ENCODE measurements around the gene NDUFAF2. TPM values are rescaled to one million over a fixed set of nuclear protein-coding genes. Genes with fewer than 3 reads are reported as not detected.
A peak's percentile ranks its signal among the peaks of the same experiment; 100 is the strongest.
"Not testable (repeated sequence)": the region's sequence is repeated elsewhere in the genome, so short reads cannot be mapped to it uniquely, and the experiment has no call there.

NDUFAF2 gene
- total RNA-seq, 1 donor from 2014 or later = 46.0 TPM

GRCh38 chr5:61029456-61030162, 84.6 kb downstream of the NDUFAF2 start:
- H3K27me3 Mint-ChIP-seq (ENCODE audit: low read depth, unreplicated experiment) = no peaks in the 10 kb centered on the region
- no peak overlapping the region for H3K27ac Mint-ChIP-seq (ENCODE audit: unreplicated experiment)
- DNase-seq (ENCODE audit: low read depth) (no peak), FAIRE-seq (no peak)
- Histone ChIP-seq H3K4me3 (ENCODE audit: insufficient read depth, low read depth, low read length) (no peak overlapping the region), H3K9ac (ENCODE audit: low read length) (no peak overlapping the region), H3K79me2 (ENCODE audit: insufficient read depth, low read length) (peaks cover 4% of the 10 kb centered on the region), H3K27me3 (ENCODE audit: insufficient read depth, low read length) (no peaks in the 10 kb centered on the region), H4K20me1 (ENCODE audit: insufficient read depth, low read length) (no peaks in the 10 kb centered on the region), H3K4me2 (ENCODE audit: low read length) (peak overlapping the region; percentile 0), H3K36me3 (ENCODE audit: insufficient read depth, low read length) (no peaks in the 10 kb centered on the region), H3K27ac (ENCODE audit: low read depth, low read length) (peak overlapping the region; percentile 4), H3K4me1 (ENCODE audit: insufficient read depth, low read length) (no peaks in the 10 kb centered on the region), H3K9me3 (ENCODE audit: insufficient read depth, low read depth, low read length) (no peaks in the 10 kb centered on the region), H2AFZ (ENCODE audit: low read depth, low read length) (no peak overlapping the region)
- no peak overlapping the region for H3K4me3 Mint-ChIP-seq (ENCODE audit: unreplicated experiment)
- TF ChIP-seq EZH2 (IDR thresholded peaks at IDR 0.05; ENCODE audit: insufficient read depth, low read length) = no peak
- no peak for TF ChIP-seq CTCF (IDR thresholded peaks at IDR 0.05; ENCODE audit: insufficient read depth, low read depth, low read length)
- peaks cover 9% of the 10 kb centered on the region for H3K9me3 Mint-ChIP-seq (ENCODE audit: unreplicated experiment)
- H3K4me1 Mint-ChIP-seq (ENCODE audit: low read depth, unreplicated experiment) = no peaks in the 10 kb centered on the region
- H3K36me3 Mint-ChIP-seq (ENCODE audit: low read depth, unreplicated experiment) = peaks cover 4% of the 10 kb centered on the region

GRCh38 chr5:61030163-61030482, 85.1 kb downstream of the NDUFAF2 start:
- FAIRE-seq (no peak), DNase-seq (ENCODE audit: low read depth) (peak; percentile 32)
- TF ChIP-seq EZH2 (IDR thresholded peaks at IDR 0.05; ENCODE audit: insufficient read depth, low read length) (no peak), CTCF (IDR thresholded peaks at IDR 0.05; ENCODE audit: insufficient read depth, low read depth, low read length) (no peak)
- Histone ChIP-seq H3K27me3 (ENCODE audit: insufficient read depth, low read length) (no peaks in the 10 kb centered on the region), H3K9me3 (ENCODE audit: insufficient read depth, low read depth, low read length) (no peaks in the 10 kb centered on the region), H3K9ac (ENCODE audit: low read length) (no peak overlapping the region), H3K27ac (ENCODE audit: low read depth, low read length) (peak overlapping the region; percentile 4), H3K4me2 (ENCODE audit: low read length) (peak overlapping the region; percentile 0), H3K4me1 (ENCODE audit: insufficient read depth, low read length) (no peaks in the 10 kb centered on the region), H3K79me2 (ENCODE audit: insufficient read depth, low read length) (no peaks in the 10 kb centered on the region), H2AFZ (ENCODE audit: low read depth, low read length) (no peak overlapping the region), H3K36me3 (ENCODE audit: insufficient read depth, low read length) (no peaks in the 10 kb centered on the region), H4K20me1 (ENCODE audit: insufficient read depth, low read length) (no peaks in the 10 kb centered on the region), H3K4me3 (ENCODE audit: insufficient read depth, low read depth, low read length) (no peak overlapping the region)
- Mint-ChIP-seq H3K36me3 (ENCODE audit: low read depth, unreplicated experiment) (peaks cover 4% of the 10 kb centered on the region), H3K4me1 (ENCODE audit: low read depth, unreplicated experiment) (no peaks in the 10 kb centered on the region), H3K4me3 (ENCODE audit: unreplicated experiment) (no peak overlapping the region), H3K27ac (ENCODE audit: unreplicated experiment) (no peak overlapping the region), H3K27me3 (ENCODE audit: low read depth, unreplicated experiment) (no peaks in the 10 kb centered on the region), H3K9me3 (ENCODE audit: unreplicated experiment) (peaks cover 9% of the 10 kb centered on the region)

- H4K20me1 ChIP-seq (ENCODE audit: insufficient read depth, low read length); H3K79me2 ChIP-seq (ENCODE audit: insufficient read depth, low read length); H3K27me3 Mint-ChIP-seq (ENCODE audit: low read depth, unreplicated experiment); DNase-seq (ENCODE audit: low read depth); H2AFZ ChIP-seq (ENCODE audit: low read depth, low read length); FAIRE-seq; H3K9me3 ChIP-seq (ENCODE audit: insufficient read depth, low read depth, low read length); H3K27me3 ChIP-seq (ENCODE audit: insufficient read depth, low read length); H3K4me1 ChIP-seq (ENCODE audit: insufficient read depth, low read length); H3K36me3 ChIP-seq (ENCODE audit: insufficient read depth, low read length); H3K27ac ChIP-seq (ENCODE audit: low read depth, low read length); H3K4me1 Mint-ChIP-seq (ENCODE audit: low read depth, unreplicated experiment); H3K36me3 Mint-ChIP-seq (ENCODE audit: low read depth, unreplicated experiment); H3K4me2 ChIP-seq (ENCODE audit: low read length); H3K4me3 Mint-ChIP-seq (ENCODE audit: unreplicated experiment); H3K9ac ChIP-seq (ENCODE audit: low read length); H3K9me3 Mint-ChIP-seq (ENCODE audit: unreplicated experiment); H3K27ac Mint-ChIP-seq (ENCODE audit: unreplicated experiment); H3K4me3 ChIP-seq (ENCODE audit: insufficient read depth, low read depth, low read length): not testable (repeated sequence)
Measured at GRCh38 chr5:61031301-61031700, 86.3 kb downstream of the NDUFAF2 start.
